Peyer's patch (tissue), 4 donors: ENCODE results near the gene TXNDC17. TPM values are rescaled to one million over a fixed set of nuclear protein-coding genes. Genes with fewer than 3 reads are reported as not detected.
"Not testable (repeated sequence)": the region's sequence is repeated elsewhere in the genome, so short reads cannot be mapped to it uniquely, and the experiment has no call there.

Experiments
- DNase-seq, 3 donors: peaks; one replicate each; pipeline ENCODE4 v3.0.0-alpha.2; 2017 to 2019
- H3K27ac ChIP-seq, 4 donors: fragments of 200-600 bp; sonication (generic); one replicate each; pipeline ENCODE4 v1.5.1; 2016 to 2019
- H3K27me3 ChIP-seq, 2 donors: fragments of 200-600 bp; sonication (generic); one replicate each; pipeline ENCODE4 v1.5.1; 2019
- H3K36me3 ChIP-seq, 3 donors: fragments of 200-600 bp; sonication (generic); one replicate each; pipeline ENCODE4 v1.5.1; 2016 to 2019
- H3K4me1 ChIP-seq, 4 donors: fragments of 200-600 bp; sonication (generic); one replicate each; pipeline ENCODE4 v1.5.1; 2016 to 2019
- H3K4me3 ChIP-seq, 4 donors: fragments of 200-600 bp; sonication (generic); 1 replicate in 3 of 4; 2 replicates in 1 of 4; pipeline ENCODE4 v1.5.1; 2016 to 2019; ENCODE audit warnings: mild to moderate bottlenecking in 1 of 4
- H3K9me3 ChIP-seq, 4 donors: fragments of 200-600 bp; sonication (generic); one replicate each; pipeline ENCODE4 v1.5.1; 2016 to 2019; ENCODE audit warnings: mild to moderate bottlenecking in 1 of 4
- POLR2A ChIP-seq, 2 donors: fragments of 450-650 bp; IDR thresholded peaks; one replicate each; pipeline ENCODE4 v1.5.1; 2017; ENCODE audit warnings: antibody characterized with exemption in 2 of 2, mild to moderate bottlenecking in 2 of 2, moderate library complexity in 2 of 2
- small RNA-seq, 2 donors: library from RNA; depleted of rRNA; stranded (forward); fragments of <200 nt; gene quantifications; one replicate each; pipeline ENCODE3, GENCODE V24; 2016
- total RNA-seq, 4 donors: library from RNA; depleted of rRNA; stranded (reverse); fragments of >200 nt; gene quantifications; one replicate each; pipeline ENCODE4 v1.1.0, GENCODE V29; 2016
- TF ChIP-seq, protein P1 (sequence below), 6 experiments: fragments of 450-650 bp in 4 of 6; fragments of 200-600 bp in 2 of 6; sonication (generic) in 1 of 6; IDR thresholded peaks; one replicate each; pipeline ENCODE4 v1.5.1; 2017 to 2019; ENCODE audit warnings: antibody characterized with exemption in 6 of 6, mild to moderate bottlenecking in 3 of 6, moderate library complexity in 1 of 6

Gene TXNDC17
- total RNA-seq, 4 donors from 2014 or later = 73.9 to 192 (median 149) TPM

- H3K4me3 ChIP-seq = no peak overlapping the region
- no peaks in the 10 kb centered on the region for H3K27me3 ChIP-seq
- H3K4me1 ChIP-seq = no peaks in the 10 kb centered on the region
- H3K9me3 ChIP-seq = no peaks in the 10 kb centered on the region
- peak in 1 of 3 donors; percentile 8 for DNase-seq
- H3K36me3 ChIP-seq = no peaks in the 10 kb centered on the region
- H3K27ac ChIP-seq = no peak overlapping the region
- TF ChIP-seq POLR2A (IDR thresholded peaks at IDR 0.05) = no peak
- TF ChIP-seq, protein P1, sequence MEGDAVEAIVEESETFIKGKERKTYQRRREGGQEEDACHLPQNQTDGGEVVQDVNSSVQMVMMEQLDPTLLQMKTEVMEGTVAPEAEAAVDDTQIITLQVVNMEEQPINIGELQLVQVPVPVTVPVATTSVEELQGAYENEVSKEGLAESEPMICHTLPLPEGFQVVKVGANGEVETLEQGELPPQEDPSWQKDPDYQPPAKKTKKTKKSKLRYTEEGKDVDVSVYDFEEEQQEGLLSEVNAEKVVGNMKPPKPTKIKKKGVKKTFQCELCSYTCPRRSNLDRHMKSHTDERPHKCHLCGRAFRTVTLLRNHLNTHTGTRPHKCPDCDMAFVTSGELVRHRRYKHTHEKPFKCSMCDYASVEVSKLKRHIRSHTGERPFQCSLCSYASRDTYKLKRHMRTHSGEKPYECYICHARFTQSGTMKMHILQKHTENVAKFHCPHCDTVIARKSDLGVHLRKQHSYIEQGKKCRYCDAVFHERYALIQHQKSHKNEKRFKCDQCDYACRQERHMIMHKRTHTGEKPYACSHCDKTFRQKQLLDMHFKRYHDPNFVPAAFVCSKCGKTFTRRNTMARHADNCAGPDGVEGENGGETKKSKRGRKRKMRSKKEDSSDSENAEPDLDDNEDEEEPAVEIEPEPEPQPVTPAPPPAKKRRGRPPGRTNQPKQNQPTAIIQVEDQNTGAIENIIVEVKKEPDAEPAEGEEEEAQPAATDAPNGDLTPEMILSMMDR (IDR thresholded peaks at IDR 0.05) = no peak
Observed at GRCh38 chr17:6686026-6686425, 45.2 kb downstream of the TXNDC17 start.

GRCh38 chr17:6688944-6689343 lies 48.1 kb downstream of the TXNDC17 start:
- Histone ChIP-seq H3K36me3 (no peaks in the 10 kb centered on the region), H3K9me3 (no peaks in the 10 kb centered on the region), H3K27me3 (no peaks in the 10 kb centered on the region), H3K27ac (no peak overlapping the region), H3K4me3 (no peak overlapping the region), H3K4me1 (no peaks in the 10 kb centered on the region)
- DNase-seq = no peak
- no peak for TF ChIP-seq POLR2A (IDR thresholded peaks at IDR 0.05)
- TF ChIP-seq, protein P1 (IDR thresholded peaks at IDR 0.05) = no peak

DNA sequence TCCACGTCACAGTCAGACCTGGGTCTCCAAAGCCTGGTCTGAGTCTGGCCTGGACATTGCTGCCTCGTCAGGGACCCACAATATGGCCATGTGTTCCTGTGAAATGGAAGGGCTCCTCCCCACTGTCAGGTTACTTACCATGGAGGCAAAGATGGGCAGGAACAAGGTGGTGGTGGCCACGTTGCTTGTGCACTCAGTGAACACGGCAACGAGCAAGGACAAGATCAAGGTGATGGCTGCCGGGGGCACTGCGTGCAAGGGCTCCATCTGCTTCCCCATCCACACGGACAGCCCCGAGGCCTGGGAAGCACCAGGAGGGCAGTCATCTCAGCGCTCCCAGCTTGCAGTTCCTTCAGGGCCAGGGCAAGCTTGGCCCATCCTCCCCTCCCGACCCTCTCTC lies 49.8 kb downstream of the TXNDC17 start:
- H3K27ac ChIP-seq = no peak overlapping the region
- no peaks in the 10 kb centered on the region for H3K27me3 ChIP-seq
- TF ChIP-seq, protein P1 (IDR thresholded peaks at IDR 0.05) = no peak
- no peak for TF ChIP-seq POLR2A (IDR thresholded peaks at IDR 0.05)
- no peak for DNase-seq
- H3K4me3 ChIP-seq = no peak overlapping the region
- H3K9me3 ChIP-seq = no peaks in the 10 kb centered on the region
- no peaks in the 10 kb centered on the region for H3K36me3 ChIP-seq
- H3K4me1 ChIP-seq = no peaks in the 10 kb centered on the region

DNA sequence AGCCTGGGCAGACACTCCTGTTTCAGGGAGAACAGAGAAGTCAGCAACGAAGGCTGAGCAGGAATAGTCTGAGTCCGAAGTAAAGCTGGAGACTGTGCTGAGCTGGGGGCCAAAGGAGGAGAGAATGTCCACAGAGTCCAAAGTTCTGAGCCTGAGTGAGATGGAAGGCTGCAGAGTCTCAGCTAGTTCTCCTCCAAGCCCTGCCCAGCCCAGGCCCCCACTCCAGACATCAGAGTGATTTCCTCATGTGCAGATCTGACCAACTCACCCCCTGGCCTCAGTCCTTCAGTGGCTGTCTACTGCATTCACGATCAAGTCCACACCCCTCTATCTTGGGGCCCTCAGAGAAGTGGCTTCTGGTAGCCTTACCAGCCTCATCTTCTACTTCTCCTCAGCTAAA lies 50.7 kb downstream of the TXNDC17 start:
- DNase-seq = no peak
- H3K27me3 ChIP-seq = no peaks in the 10 kb centered on the region
- TF ChIP-seq, protein P1 (IDR thresholded peaks at IDR 0.05) = no peak
- TF ChIP-seq POLR2A (IDR thresholded peaks at IDR 0.05) = no peak
- no peaks in the 10 kb centered on the region for H3K9me3 ChIP-seq
- no peak overlapping the region for H3K4me3 ChIP-seq
- no peaks in the 10 kb centered on the region for H3K4me1 ChIP-seq
- no peak overlapping the region for H3K27ac ChIP-seq
- no peaks in the 10 kb centered on the region for H3K36me3 ChIP-seq

DNA sequence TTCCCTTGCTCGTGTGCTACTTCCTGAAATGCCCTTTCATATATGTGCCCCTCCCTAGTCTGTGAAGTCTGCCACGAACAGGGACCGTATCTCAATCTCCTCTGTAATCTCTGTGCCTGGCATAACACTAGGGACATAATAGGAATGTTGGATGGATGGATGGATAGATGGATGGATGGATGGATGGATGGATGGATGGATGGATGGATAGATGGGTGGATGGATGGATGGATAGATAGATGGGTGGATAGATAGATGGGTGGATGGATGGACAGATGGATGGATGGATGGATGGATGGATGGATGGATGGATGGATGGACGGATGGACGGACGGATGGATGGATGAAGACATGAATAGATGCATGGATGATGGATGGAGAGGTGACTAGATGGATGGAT lies 51.1 kb downstream of the TXNDC17 start:
- H3K36me3 ChIP-seq, H3K4me1 ChIP-seq, H3K9me3 ChIP-seq, H3K27ac ChIP-seq, DNase-seq, H3K4me3 ChIP-seq, H3K27me3 ChIP-seq: not testable (repeated sequence)

Small RNA genes within 50 kb of the gene (small RNA-seq; reads per million reads assigned to genes)
- 0 to 0.06 reads per million in 2 donors for gene MIR4520-1
- 0 to 0.41 reads per million in 2 donors for gene RNA5SP435

Other genes with a start within 250 kb of the TXNDC17 start
- not detected for gene AIPL1, start 205.9 kb upstream of the TXNDC17 start, total RNA-seq
- 1 to 10 TPM in 3 of 4 donors, under 1 TPM in 1; 0.67 to 9.8 (median 7.2) TPM for gene PIMREG, start 196.6 kb upstream of the TXNDC17 start, total RNA-seq
- gene PITPNM3, start 84.5 kb upstream of the TXNDC17 start, total RNA-seq = 1 to 10 TPM; 2.1 to 5.4 (median 4.0) TPM
- 10 to 100 TPM; 14.7 to 36.3 (median 23.3) TPM for gene KIAA0753, start 349 bp upstream of the TXNDC17 start, total RNA-seq
- 1 to 10 TPM; 2.0 to 4.9 (median 3.1) TPM for gene MED31, start 10.5 kb downstream of the TXNDC17 start, total RNA-seq
- 10 to 100 TPM in 1 of 4 donors, 1 to 10 TPM in 3; 2.3 to 16.5 (median 3.1) TPM for gene C17orf100, start 10.7 kb downstream of the TXNDC17 start, total RNA-seq
- gene SLC13A5, start 72.3 kb downstream of the TXNDC17 start, total RNA-seq = not detected
- gene XAF1, start 115.0 kb downstream of the TXNDC17 start, total RNA-seq = 100 to 1,000 TPM in 1 of 4 donors, 10 to 100 TPM in 3; 29.9 to 218 (median 36.3) TPM
- 1 to 10 TPM in 1 of 4 donors, under 1 TPM in 1, not detected in 2; 0.53 to 4.1 TPM for gene FBXO39, start 135.2 kb downstream of the TXNDC17 start, total RNA-seq
- not detected for gene TEKT1, start 190.7 kb downstream of the TXNDC17 start, total RNA-seq